Endothelial cell of umbilical vein (primary cell): ENCODE measurements around the gene MUC16. TPM values are rescaled to one million over a fixed set of nuclear protein-coding genes. Genes with fewer than 3 reads are reported as not detected.

Source experiments
- BruUV-seq: library from RNA; stranded (reverse); fragments of 400-500 nt; replicated peaks from 2 replicates; lab custom pipeline; 2021; lab: Mats Ljungman, UMichigan
- CTCF ChIA-PET: fragments of 300-600, 350-600 bp; sonication (Branson Sonifier 250); formaldehyde crosslinking; loops from one replicate; lab custom pipeline; 2021; ENCODE audit warnings: antibody characterized with exemption, inconsistent platforms; lab: Charles Lee
- POLR2A ChIA-PET: fragments of 300-600, 350-600 bp; sonication (Branson Sonifier 250); formaldehyde crosslinking; loops from one replicate; lab custom pipeline; 2021; ENCODE audit warnings: antibody characterized with exemption, inconsistent platforms; lab: Charles Lee
- DNase-seq: peaks from one replicate; pipeline ENCODE4 v3.0.0-alpha.2; 2011; ENCODE audit warnings: low read depth, low spot score
- FAIRE-seq: peaks from 2 replicates; lab custom pipeline; 2011; peaks lifted over from hg19 to GRCh38; lab: Jason Lieb, UNC
- H2AFZ ChIP-seq: 2 replicates; pipeline ENCODE4 v1.6.0; 2012; ENCODE audit warnings: low read depth, low read length, control low read depth, inconsistent platforms
- H3K27ac ChIP-seq: 2 replicates; pipeline ENCODE4 v1.5.1; 2011; ENCODE audit warnings: low read depth, mild to moderate bottlenecking, control low read depth, low read length, moderate library complexity; ENCODE audit not compliant: insufficient read depth
- H3K27me3 ChIP-seq, 2 experiments: 2 replicates each; pipeline versions ENCODE4 v1.6.0 to v1.6.1; 2011; ENCODE audit warnings: low read length in 2 of 2, mixed read lengths in 1 of 2; ENCODE audit not compliant: control insufficient read depth in 2 of 2, insufficient read depth in 2 of 2
- H3K36me3 ChIP-seq, 2 experiments: 2 replicates in 1 of 2; 3 replicates in 1 of 2; pipeline ENCODE4 v1.5.1; 2011; ENCODE audit warnings: low read length in 2 of 2, mild to moderate bottlenecking in 1 of 2, moderate library complexity in 1 of 2; ENCODE audit not compliant: control insufficient read depth in 2 of 2, insufficient read depth in 2 of 2; ENCODE audit errors: extremely low read depth in 1 of 2
- H3K4me1 ChIP-seq: 3 replicates; pipeline ENCODE4 v1.5.1; 2011; ENCODE audit warnings: mild to moderate bottlenecking, low read length; ENCODE audit not compliant: control insufficient read depth, insufficient read depth; ENCODE audit errors: extremely low read depth
- H3K4me2 ChIP-seq: 2 replicates; pipeline ENCODE4 v1.6.1; 2011; ENCODE audit warnings: low read length, control low read depth, mixed read lengths; ENCODE audit not compliant: insufficient read depth
- H3K4me3 ChIP-seq, 3 experiments: fragments of 200-600 bp in 1 of 3; sonication (generic), shearing (Covaris generic) in 1 of 3; replicated peaks in 1 of 3; 2 replicates each; pipeline ENCODE4 v1.5.1; 2011 to 2016; ENCODE audit warnings: control low read depth in 3 of 3, low read length in 3 of 3, mild to moderate bottlenecking in 2 of 3, inconsistent platforms in 1 of 3, low read depth in 1 of 3, moderate library complexity in 1 of 3; ENCODE audit not compliant: insufficient read depth in 1 of 3
- H3K79me2 ChIP-seq: 2 replicates; pipeline ENCODE4 v1.6.0; 2012; ENCODE audit warnings: low read length, inconsistent platforms; ENCODE audit not compliant: control insufficient read depth, insufficient read depth
- H3K9ac ChIP-seq: replicated peaks from 2 replicates; pipeline ENCODE3; 2011; ENCODE audit warnings: low read length, control low read depth; ENCODE audit not compliant: insufficient read depth; ENCODE audit errors: extremely low read depth
- H3K9me1 ChIP-seq: replicated peaks from 3 replicates; pipeline ENCODE4 v1.6.0; 2011; ENCODE audit warnings: mild to moderate bottlenecking, low read length; ENCODE audit not compliant: control insufficient read depth, insufficient read depth; ENCODE audit errors: extremely low read depth
- H3K9me3 ChIP-seq: replicated peaks from 2 replicates; pipeline ENCODE4 v1.5.1; 2012; ENCODE audit warnings: low read length, inconsistent platforms; ENCODE audit not compliant: control insufficient read depth, insufficient read depth
- H4K20me1 ChIP-seq: replicated peaks from 2 replicates; pipeline ENCODE3; 2011; ENCODE audit warnings: mild to moderate bottlenecking, low read length; ENCODE audit not compliant: control insufficient read depth, insufficient read depth; ENCODE audit errors: extremely low read depth
- CTCF ChIP-seq, 2 donors: IDR thresholded peaks; 1 replicate in 1 of 2; 2 replicates in 1 of 2; pipeline ENCODE4 v1.5.1; 2011; ENCODE audit warnings: low read length in 2 of 2, mild to moderate bottlenecking in 2 of 2, moderate library complexity in 2 of 2, control low read depth in 1 of 2, inconsistent platforms in 1 of 2, low read depth in 1 of 2; ENCODE audit not compliant: insufficient read depth in 1 of 2; ENCODE audit errors: extremely low read depth in 1 of 2
- EZH2 ChIP-seq: IDR thresholded peaks from 2 replicates; pipeline ENCODE4 v1.6.1; 2012; ENCODE audit warnings: borderline replicate concordance, low read depth, mild to moderate bottlenecking, moderate library complexity, low read length, inconsistent platforms; ENCODE audit not compliant: severe bottlenecking
- FOS ChIP-seq: IDR thresholded peaks from 2 replicates; pipeline ENCODE4 v1.6.1; 2011; ENCODE audit warnings: mild to moderate bottlenecking, low read length, moderate library complexity, borderline replicate concordance; ENCODE audit not compliant: insufficient read depth
- MAX ChIP-seq: IDR thresholded peaks from 2 replicates; pipeline ENCODE4 v1.6.1; 2011; ENCODE audit not compliant: insufficient read depth, insufficient read length
- MYC ChIP-seq: IDR thresholded peaks from one replicate; pipeline ENCODE4 v1.6.1; 2011; ENCODE audit warnings: mild to moderate bottlenecking, low read depth, low read length
- dilution Hi-C: fragments of 300-500 bp; cut with MboI; formaldehyde crosslinking; loops from one replicate; pipeline ENCODE4 v1.15.0; 2019; ENCODE audit warnings: low sequenced_read_pairs; ENCODE audit not compliant: extremely low pct_ligation_motif_present
- intact Hi-C: fragments of 100-400 bp; cut with micrococcal nuclease; formaldehyde crosslinking; loops from one replicate; pipeline ENCODE4 v1.10.0; 2022
- polyA plus RNA-seq, 4 experiments: library from polyadenylated mRNA; depleted of rRNA in 3 of 4; stranded (reverse) in 3 of 4; unstranded in 1 of 4; fragments of >200 nt; gene quantifications; 2 replicates each; pipeline versions ENCODE4 v1.2.1 to v1.2.3, GENCODE V29; 2011 to 2012; ENCODE audit warnings: missing spikeins in 1 of 4
- total RNA-seq: library from RNA; stranded (reverse); gene quantifications from 2 replicates; pipeline ENCODE4 v1.2.3, GENCODE V29; 2021

The MUC16 gene
- total and polyA plus RNA-seq, 2 donors (not counting 3 experiments of a cell fraction or from before 2014, with no cell fraction given), result not detected

- Histone ChIP-seq H2AFZ (no peak overlapping the region), H3K4me3 (no peak overlapping the region), H3K36me3 (no peaks in the 10 kb centered on the region), H4K20me1 (no peaks in the 10 kb centered on the region), H3K9me3 (no peaks in the 10 kb centered on the region), H3K9ac (no peak overlapping the region), H3K27me3 (no peaks in the 10 kb centered on the region), H3K4me1 (no peaks in the 10 kb centered on the region), H3K4me2 (no peak overlapping the region), H3K27ac (no peak overlapping the region), H3K79me2 (no peaks in the 10 kb centered on the region), H3K9me1 (no peaks in the 10 kb centered on the region)
- ChIA-PET CTCF (no interaction called here), POLR2A (interaction anchor here (0.7 kb wide), 1 partner anchor 209 kb away, joined by 3 read pairs; no protein-coding TSS in a partner anchor)
- intact Hi-C loops (no loop called here), dilution Hi-C loops (no loop called here)
- FAIRE-seq (no peak), DNase-seq (no peak)
- no peak for TF ChIP-seq EZH2
- TF ChIP-seq FOS, result no peak
- BruUV-seq, result no TSS peak
These were observed 42.7 kb upstream of the MUC16 start for GRCh38 chr19:9052894-9053293.

GRCh38 chr19:9046694-9047093, 36.5 kb upstream of the MUC16 start:
- intact Hi-C loops (no loop called here), dilution Hi-C loops (no loop called here)
- Histone ChIP-seq H3K9me3 (no peaks in the 10 kb centered on the region), H3K27me3 (no peaks in the 10 kb centered on the region), H3K9ac (no peak overlapping the region), H3K36me3 (no peaks in the 10 kb centered on the region), H3K4me1 (no peaks in the 10 kb centered on the region), H4K20me1 (no peaks in the 10 kb centered on the region), H3K4me3 (no peak overlapping the region), H3K9me1 (no peaks in the 10 kb centered on the region), H3K4me2 (no peak overlapping the region), H3K79me2 (no peaks in the 10 kb centered on the region), H3K27ac (no peak overlapping the region), H2AFZ (no peak overlapping the region)
- FAIRE-seq, result no peak
- POLR2A ChIA-PET, result no interaction called here
- DNase-seq, result no peak
- BruUV-seq, result no TSS peak
- TF ChIP-seq MYC (no peak), CTCF (IDR thresholded peaks at IDR 0.05; ENCODE audit: extremely low read depth in 1 of 2, insufficient read depth in 1 of 2, low read depth in 1 of 2, low read length in 2 of 2) (no peak), MAX (no peak), FOS (no peak)
- CTCF ChIA-PET, result no interaction called here
